HG03064 (cell line): ENCODE measurements around the gene BUD23.
"Not testable (repeated sequence)": the region's sequence is repeated elsewhere in the genome, so short reads cannot be mapped to it uniquely, and the experiment has no call there.

Source experiments
- ATAC-seq: cut with Tn5 transposase; IDR thresholded peaks from one replicate; pipeline ENCODE4 v1.9.1; 2021; ENCODE audit warnings: low read depth; ENCODE audit not compliant: unreplicated experiment

The BUD23 gene

GRCh38 chr7:73668103-73668885 is 15.1 kb upstream of the BUD23 start:
- peak; percentile 11 for ATAC-seq

- no peak for ATAC-seq
These were observed 14.5 kb upstream of the BUD23 start for GRCh38 chr7:73668886-73669230.

GRCh38 chr7:73669288-73669701 is 14.1 kb upstream of the BUD23 start:
- no peak for ATAC-seq

GRCh38 chr7:73669858-73670385 is 13.5 kb upstream of the BUD23 start:
- ATAC-seq, result no peak

GRCh38 chr7:73671322-73671661 is 12.1 kb upstream of the BUD23 start:
- ATAC-seq, result no peak

- no peak for ATAC-seq
These were observed 11.4 kb upstream of the BUD23 start for GRCh38 chr7:73671857-73672445.

GRCh38 chr7:73674468-73675124 is 8.8 kb upstream of the BUD23 start:
- ATAC-seq, result no peak

GRCh38 chr7:73676062-73676461 is 7.3 kb upstream of the BUD23 start:
- not testable (repeated sequence) for ATAC-seq

GRCh38 chr7:73678862-73679261 is 4.5 kb upstream of the BUD23 start:
- no peak for ATAC-seq

- ATAC-seq, result no peak
These were observed 3.7 kb upstream of the BUD23 start for GRCh38 chr7:73679709-73680108.

- no peak for ATAC-seq
These were observed 2.9 kb upstream of the BUD23 start for GRCh38 chr7:73680501-73680900.

- no peak for ATAC-seq
These were observed 2.4 kb upstream of the BUD23 start for GRCh38 chr7:73681031-73681430.

GRCh38 chr7:73682745-73683055 is 697 bp upstream of the BUD23 start:
- ATAC-seq, result peak; percentile 12

GRCh38 chr7:73683788-73684693 is 644 bp downstream of the BUD23 start:
- no peak for ATAC-seq

- ATAC-seq, result no peak
These were observed 1.9 kb downstream of the BUD23 start for GRCh38 chr7:73685311-73685710.

- no peak for ATAC-seq
These were observed 4.9 kb downstream of the BUD23 start for GRCh38 chr7:73688288-73688687.

GRCh38 chr7:73690646-73691045 is 7.2 kb downstream of the BUD23 start:
- no peak for ATAC-seq

GRCh38 chr7:73696372-73696771 is 13.0 kb downstream of the BUD23 start:
- ATAC-seq, result no peak

- ATAC-seq, result no peak
These were observed 15.0 kb downstream of the BUD23 start for GRCh38 chr7:73698410-73698809.

- no peak for ATAC-seq
These were observed 16.1 kb downstream of the BUD23 start for GRCh38 chr7:73699370-73700068.
